Endothelial cell of umbilical vein (primary cell): ENCODE measurements around the gene TMPRSS13. TPM values are rescaled to one million over a fixed set of nuclear protein-coding genes. Genes with fewer than 3 reads are reported as not detected.

ENCODE experiments used
- BruUV-seq: library from RNA; stranded (reverse); fragments of 400-500 nt; replicated peaks from 2 replicates; lab custom pipeline; 2021; lab: Mats Ljungman, UMichigan
- CTCF ChIA-PET: fragments of 300-600, 350-600 bp; sonication (Branson Sonifier 250); formaldehyde crosslinking; loops from one replicate; lab custom pipeline; 2021; ENCODE audit warnings: antibody characterized with exemption, inconsistent platforms; lab: Charles Lee
- POLR2A ChIA-PET: fragments of 300-600, 350-600 bp; sonication (Branson Sonifier 250); formaldehyde crosslinking; loops from one replicate; lab custom pipeline; 2021; ENCODE audit warnings: antibody characterized with exemption, inconsistent platforms; lab: Charles Lee
- DNase-seq: peaks from one replicate; pipeline ENCODE4 v3.0.0-alpha.2; 2011; ENCODE audit warnings: low read depth, low spot score
- FAIRE-seq: peaks from 2 replicates; lab custom pipeline; 2011; peaks lifted over from hg19 to GRCh38; lab: Jason Lieb, UNC
- H2AFZ ChIP-seq: 2 replicates; pipeline ENCODE4 v1.6.0; 2012; ENCODE audit warnings: low read depth, low read length, control low read depth, inconsistent platforms
- H3K27ac ChIP-seq: 2 replicates; pipeline ENCODE4 v1.5.1; 2011; ENCODE audit warnings: low read depth, mild to moderate bottlenecking, control low read depth, low read length, moderate library complexity; ENCODE audit not compliant: insufficient read depth
- H3K27me3 ChIP-seq, 2 experiments: 2 replicates each; pipeline versions ENCODE4 v1.6.0 to v1.6.1; 2011; ENCODE audit warnings: low read length in 2 of 2, mixed read lengths in 1 of 2; ENCODE audit not compliant: control insufficient read depth in 2 of 2, insufficient read depth in 2 of 2
- H3K36me3 ChIP-seq, 2 experiments: 2 replicates in 1 of 2; 3 replicates in 1 of 2; pipeline ENCODE4 v1.5.1; 2011; ENCODE audit warnings: low read length in 2 of 2, mild to moderate bottlenecking in 1 of 2, moderate library complexity in 1 of 2; ENCODE audit not compliant: control insufficient read depth in 2 of 2, insufficient read depth in 2 of 2; ENCODE audit errors: extremely low read depth in 1 of 2
- H3K4me1 ChIP-seq: 3 replicates; pipeline ENCODE4 v1.5.1; 2011; ENCODE audit warnings: mild to moderate bottlenecking, low read length; ENCODE audit not compliant: control insufficient read depth, insufficient read depth; ENCODE audit errors: extremely low read depth
- H3K4me2 ChIP-seq: 2 replicates; pipeline ENCODE4 v1.6.1; 2011; ENCODE audit warnings: low read length, control low read depth, mixed read lengths; ENCODE audit not compliant: insufficient read depth
- H3K4me3 ChIP-seq, 3 experiments: fragments of 200-600 bp in 1 of 3; sonication (generic), shearing (Covaris generic) in 1 of 3; replicated peaks in 1 of 3; 2 replicates each; pipeline ENCODE4 v1.5.1; 2011 to 2016; ENCODE audit warnings: control low read depth in 3 of 3, low read length in 3 of 3, mild to moderate bottlenecking in 2 of 3, inconsistent platforms in 1 of 3, low read depth in 1 of 3, moderate library complexity in 1 of 3; ENCODE audit not compliant: insufficient read depth in 1 of 3
- H3K79me2 ChIP-seq: 2 replicates; pipeline ENCODE4 v1.6.0; 2012; ENCODE audit warnings: low read length, inconsistent platforms; ENCODE audit not compliant: control insufficient read depth, insufficient read depth
- H3K9ac ChIP-seq: replicated peaks from 2 replicates; pipeline ENCODE3; 2011; ENCODE audit warnings: low read length, control low read depth; ENCODE audit not compliant: insufficient read depth; ENCODE audit errors: extremely low read depth
- H3K9me1 ChIP-seq: replicated peaks from 3 replicates; pipeline ENCODE4 v1.6.0; 2011; ENCODE audit warnings: mild to moderate bottlenecking, low read length; ENCODE audit not compliant: control insufficient read depth, insufficient read depth; ENCODE audit errors: extremely low read depth
- H3K9me3 ChIP-seq: replicated peaks from 2 replicates; pipeline ENCODE4 v1.5.1; 2012; ENCODE audit warnings: low read length, inconsistent platforms; ENCODE audit not compliant: control insufficient read depth, insufficient read depth
- H4K20me1 ChIP-seq: replicated peaks from 2 replicates; pipeline ENCODE3; 2011; ENCODE audit warnings: mild to moderate bottlenecking, low read length; ENCODE audit not compliant: control insufficient read depth, insufficient read depth; ENCODE audit errors: extremely low read depth
- CTCF ChIP-seq, 2 donors: IDR thresholded peaks; 1 replicate in 1 of 2; 2 replicates in 1 of 2; pipeline ENCODE4 v1.5.1; 2011; ENCODE audit warnings: low read length in 2 of 2, mild to moderate bottlenecking in 2 of 2, moderate library complexity in 2 of 2, control low read depth in 1 of 2, inconsistent platforms in 1 of 2, low read depth in 1 of 2; ENCODE audit not compliant: insufficient read depth in 1 of 2; ENCODE audit errors: extremely low read depth in 1 of 2
- EZH2 ChIP-seq: IDR thresholded peaks from 2 replicates; pipeline ENCODE4 v1.6.1; 2012; ENCODE audit warnings: borderline replicate concordance, low read depth, mild to moderate bottlenecking, moderate library complexity, low read length, inconsistent platforms; ENCODE audit not compliant: severe bottlenecking
- FOS ChIP-seq: IDR thresholded peaks from 2 replicates; pipeline ENCODE4 v1.6.1; 2011; ENCODE audit warnings: mild to moderate bottlenecking, low read length, moderate library complexity, borderline replicate concordance; ENCODE audit not compliant: insufficient read depth
- GATA2 ChIP-seq: IDR thresholded peaks from 2 replicates; pipeline ENCODE4 v1.7.0; 2011; ENCODE audit warnings: low read depth, mild to moderate bottlenecking, moderate library complexity, mixed read lengths, low read length; ENCODE audit not compliant: insufficient read length, insufficient read depth
- JUN ChIP-seq: IDR thresholded peaks from 2 replicates; pipeline ENCODE4 v1.6.1; 2011; ENCODE audit warnings: borderline replicate concordance, low read depth; ENCODE audit not compliant: insufficient read length, insufficient read depth
- MAX ChIP-seq: IDR thresholded peaks from 2 replicates; pipeline ENCODE4 v1.6.1; 2011; ENCODE audit not compliant: insufficient read depth, insufficient read length
- MYC ChIP-seq: IDR thresholded peaks from one replicate; pipeline ENCODE4 v1.6.1; 2011; ENCODE audit warnings: mild to moderate bottlenecking, low read depth, low read length
- POLR2A ChIP-seq: IDR thresholded peaks from 2 replicates; pipeline ENCODE4 v1.6.1; 2012; ENCODE audit warnings: low read depth, mild to moderate bottlenecking, control low read depth, low read length
- POLR2AphosphoS5 ChIP-seq: IDR thresholded peaks from 2 replicates; pipeline ENCODE4 v1.6.1; 2012; ENCODE audit warnings: low read depth, mild to moderate bottlenecking, control low read depth, low read length, moderate library complexity; ENCODE audit not compliant: insufficient read depth
- dilution Hi-C: fragments of 300-500 bp; cut with MboI; formaldehyde crosslinking; loops from one replicate; pipeline ENCODE4 v1.15.0; 2019; ENCODE audit warnings: low sequenced_read_pairs; ENCODE audit not compliant: extremely low pct_ligation_motif_present
- intact Hi-C: fragments of 100-400 bp; cut with micrococcal nuclease; formaldehyde crosslinking; loops from one replicate; pipeline ENCODE4 v1.10.0; 2022
- polyA plus RNA-seq, 4 experiments: library from polyadenylated mRNA; depleted of rRNA in 3 of 4; stranded (reverse) in 3 of 4; unstranded in 1 of 4; fragments of >200 nt; gene quantifications; 2 replicates each; pipeline versions ENCODE4 v1.2.1 to v1.2.3, GENCODE V29; 2011 to 2012; ENCODE audit warnings: missing spikeins in 1 of 4
- total RNA-seq: library from RNA; stranded (reverse); gene quantifications from 2 replicates; pipeline ENCODE4 v1.2.3, GENCODE V29; 2021

TMPRSS13 gene
- total and polyA plus RNA-seq, 2 donors (not counting 3 experiments of a cell fraction or from before 2014, with no cell fraction given): 0.22 to 0.46 TPM

- no TSS peak for BruUV-seq
These were observed 5.5 kb upstream of the TMPRSS13 start for GRCh38 chr11:117934526-117935307.

More at GRCh38 chr11:117934526-117935307, 5.5 kb upstream of the TMPRSS13 start:
- H3K4me2 ChIP-seq: no peak overlapping the region
- H3K9me1 ChIP-seq: no peaks in the 10 kb centered on the region
- dilution Hi-C loops: no loop called here
- H3K27me3 ChIP-seq: peaks cover 5% of the 10 kb centered on the region in 2 experiments
- no peak overlapping the region for H3K4me3 ChIP-seq
- H3K36me3 ChIP-seq: no peaks in the 10 kb centered on the region
- no peak for FAIRE-seq
- TF ChIP-seq POLR2A: no peak
- TF ChIP-seq JUN: no peak
- no peak for TF ChIP-seq CTCF (IDR thresholded peaks at IDR 0.05; ENCODE audit: extremely low read depth in 1 of 2, insufficient read depth in 1 of 2, low read depth in 1 of 2, low read length in 2 of 2)
- TF ChIP-seq FOS: no peak
- no peak for TF ChIP-seq EZH2
- TF ChIP-seq MAX: no peak
- no peak for TF ChIP-seq POLR2AphosphoS5
- no peak for TF ChIP-seq GATA2
- TF ChIP-seq MYC: no peak
- H3K27ac ChIP-seq: no peak overlapping the region
- no peaks in the 10 kb centered on the region for H3K4me1 ChIP-seq
- no peaks in the 10 kb centered on the region for H4K20me1 ChIP-seq
- no peak overlapping the region for H3K9ac ChIP-seq
- ChIA-PET CTCF (interaction anchor here (1.5 to 3.8 kb wide), 2 partner anchors 12 to 509 kb away, joined by 3 to 25 read pairs; no protein-coding TSS in a partner anchor), POLR2A (no interaction called here)
- H3K79me2 ChIP-seq: no peaks in the 10 kb centered on the region
- intact Hi-C loops: no loop called here
- no peak overlapping the region for H2AFZ ChIP-seq
- H3K9me3 ChIP-seq: no peaks in the 10 kb centered on the region
- DNase-seq: no peak
